Measurements from ENCODE around the gene SPNS3.

SPNS3 gene, protein sequence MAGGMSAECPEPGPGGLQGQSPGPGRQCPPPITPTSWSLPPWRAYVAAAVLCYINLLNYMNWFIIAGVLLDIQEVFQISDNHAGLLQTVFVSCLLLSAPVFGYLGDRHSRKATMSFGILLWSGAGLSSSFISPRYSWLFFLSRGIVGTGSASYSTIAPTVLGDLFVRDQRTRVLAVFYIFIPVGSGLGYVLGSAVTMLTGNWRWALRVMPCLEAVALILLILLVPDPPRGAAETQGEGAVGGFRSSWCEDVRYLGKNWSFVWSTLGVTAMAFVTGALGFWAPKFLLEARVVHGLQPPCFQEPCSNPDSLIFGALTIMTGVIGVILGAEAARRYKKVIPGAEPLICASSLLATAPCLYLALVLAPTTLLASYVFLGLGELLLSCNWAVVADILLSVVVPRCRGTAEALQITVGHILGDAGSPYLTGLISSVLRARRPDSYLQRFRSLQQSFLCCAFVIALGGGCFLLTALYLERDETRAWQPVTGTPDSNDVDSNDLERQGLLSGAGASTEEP

DNA sequence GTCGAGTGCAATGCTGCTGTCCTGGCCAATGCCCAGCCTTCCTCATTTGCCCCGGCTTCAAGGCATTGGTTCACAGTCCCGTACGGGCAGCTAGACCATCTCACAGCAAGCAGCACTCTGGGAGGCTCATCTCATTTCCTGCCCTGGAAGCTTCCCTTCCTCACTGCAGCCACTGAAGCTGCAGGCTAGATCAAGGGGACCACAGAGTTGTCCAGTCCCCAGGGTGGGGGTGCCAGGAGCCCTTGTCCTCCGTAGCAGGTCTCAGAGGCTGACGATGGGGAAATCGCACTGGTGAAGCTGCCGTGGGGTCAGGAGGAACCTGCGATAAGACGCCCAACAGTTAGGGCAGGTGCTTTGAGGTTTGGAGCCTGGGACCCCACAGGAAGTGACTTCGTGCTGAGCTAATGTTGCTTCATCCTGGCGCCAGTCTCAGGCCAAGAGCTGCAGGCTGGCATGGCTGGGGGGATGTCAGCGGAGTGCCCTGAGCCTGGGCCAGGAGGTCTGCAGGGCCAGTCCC lies at the start of gene SPNS3:
Gene SPNS3, plus strand, starts transcription at position 426 of the 517 bp plus-strand sequence. Its CDS starts 28 bp downstream, at position 454.
- TF ChIP-seq, protein P1, sequence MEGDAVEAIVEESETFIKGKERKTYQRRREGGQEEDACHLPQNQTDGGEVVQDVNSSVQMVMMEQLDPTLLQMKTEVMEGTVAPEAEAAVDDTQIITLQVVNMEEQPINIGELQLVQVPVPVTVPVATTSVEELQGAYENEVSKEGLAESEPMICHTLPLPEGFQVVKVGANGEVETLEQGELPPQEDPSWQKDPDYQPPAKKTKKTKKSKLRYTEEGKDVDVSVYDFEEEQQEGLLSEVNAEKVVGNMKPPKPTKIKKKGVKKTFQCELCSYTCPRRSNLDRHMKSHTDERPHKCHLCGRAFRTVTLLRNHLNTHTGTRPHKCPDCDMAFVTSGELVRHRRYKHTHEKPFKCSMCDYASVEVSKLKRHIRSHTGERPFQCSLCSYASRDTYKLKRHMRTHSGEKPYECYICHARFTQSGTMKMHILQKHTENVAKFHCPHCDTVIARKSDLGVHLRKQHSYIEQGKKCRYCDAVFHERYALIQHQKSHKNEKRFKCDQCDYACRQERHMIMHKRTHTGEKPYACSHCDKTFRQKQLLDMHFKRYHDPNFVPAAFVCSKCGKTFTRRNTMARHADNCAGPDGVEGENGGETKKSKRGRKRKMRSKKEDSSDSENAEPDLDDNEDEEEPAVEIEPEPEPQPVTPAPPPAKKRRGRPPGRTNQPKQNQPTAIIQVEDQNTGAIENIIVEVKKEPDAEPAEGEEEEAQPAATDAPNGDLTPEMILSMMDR (IDR thresholded peaks at IDR 0.05; ENCODE audit: extremely low read depth, insufficient read depth, missing control alignments) = no peak
- no peak for DNase-seq (ENCODE audit: low spot score)
- in situ Hi-C loops (cut with MboI; ENCODE audit: low pct_unique_long_range_greater_than_20kb, low sequenced_read_pairs, unreplicated experiment) = no loop called here

DNA sequence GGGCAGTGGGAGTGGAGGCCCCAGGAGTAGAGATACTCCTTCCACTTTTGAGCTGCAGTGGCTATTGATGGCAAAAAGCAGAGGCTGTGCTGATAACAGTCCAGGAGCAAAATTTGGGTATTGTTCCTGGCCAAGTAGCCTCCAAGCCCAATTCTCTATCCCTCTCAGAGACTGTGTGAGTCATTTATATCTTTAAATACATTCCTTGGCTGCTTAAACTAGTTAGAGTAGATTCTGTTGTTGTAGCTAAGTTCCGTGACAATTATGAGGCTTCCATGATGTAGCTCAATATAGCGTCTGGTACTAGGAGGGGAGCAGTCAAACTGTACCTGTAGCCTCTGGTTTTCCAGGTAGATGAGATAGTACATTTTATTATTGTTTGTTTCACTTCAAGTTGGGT lies 47.3 kb upstream of the SPNS3 start:
- no peak for DNase-seq (ENCODE audit: low spot score)
- in situ Hi-C loops (cut with MboI; ENCODE audit: low pct_unique_long_range_greater_than_20kb, low sequenced_read_pairs, unreplicated experiment) = no loop called here
- TF ChIP-seq, protein P1 (IDR thresholded peaks at IDR 0.05; ENCODE audit: extremely low read depth, insufficient read depth, missing control alignments) = no peak

DNA sequence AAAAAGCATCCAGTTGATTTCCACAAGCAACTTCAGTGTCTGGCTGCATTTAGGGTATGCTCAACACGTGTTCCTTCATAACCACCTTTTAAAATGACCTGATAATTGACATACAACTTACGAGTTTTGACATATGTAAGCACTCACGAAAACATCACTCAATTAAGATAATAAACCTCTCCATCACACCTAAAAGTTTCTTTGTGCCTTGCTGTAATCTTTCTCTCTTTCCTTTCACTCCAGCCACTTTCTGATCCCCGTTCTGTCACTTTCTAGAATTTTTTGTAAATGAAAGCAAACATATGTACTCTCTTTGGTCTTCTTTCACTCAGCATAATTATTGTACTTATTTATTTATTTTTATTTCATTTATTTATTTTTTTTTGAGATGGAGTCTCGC lies 46.6 kb upstream of the SPNS3 start:
- TF ChIP-seq, protein P1 (IDR thresholded peaks at IDR 0.05; ENCODE audit: extremely low read depth, insufficient read depth, missing control alignments) = no peak
- in situ Hi-C loops (cut with MboI; ENCODE audit: low pct_unique_long_range_greater_than_20kb, low sequenced_read_pairs, unreplicated experiment) = no loop called here
- DNase-seq (ENCODE audit: low spot score) = no peak

DNA sequence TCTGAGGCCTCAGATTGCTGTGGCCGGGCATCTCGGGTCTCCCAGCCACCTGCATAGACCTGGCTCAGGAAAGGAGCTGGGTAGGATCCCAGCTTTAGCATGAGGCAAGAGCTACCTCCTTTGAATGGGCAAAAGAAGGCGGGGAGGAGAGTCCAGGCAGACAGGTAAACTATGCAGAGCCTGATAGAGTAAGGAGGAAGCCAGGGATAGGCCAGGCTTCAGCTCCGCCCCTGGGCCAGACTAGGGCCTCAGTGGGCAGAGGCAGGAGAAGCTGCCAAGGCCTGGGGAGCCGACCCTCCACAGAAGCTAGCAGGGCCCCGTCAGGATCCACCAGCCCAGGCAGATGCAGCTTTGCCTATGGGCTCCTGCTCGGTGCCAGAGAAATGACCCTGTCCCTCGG lies 44.7 kb upstream of the SPNS3 start:
- TF ChIP-seq, protein P1 (IDR thresholded peaks at IDR 0.05; ENCODE audit: extremely low read depth, insufficient read depth, missing control alignments) = no peak
- in situ Hi-C loops (cut with MboI; ENCODE audit: low pct_unique_long_range_greater_than_20kb, low sequenced_read_pairs, unreplicated experiment) = no loop called here
- no peak for DNase-seq (ENCODE audit: low spot score)

DNA sequence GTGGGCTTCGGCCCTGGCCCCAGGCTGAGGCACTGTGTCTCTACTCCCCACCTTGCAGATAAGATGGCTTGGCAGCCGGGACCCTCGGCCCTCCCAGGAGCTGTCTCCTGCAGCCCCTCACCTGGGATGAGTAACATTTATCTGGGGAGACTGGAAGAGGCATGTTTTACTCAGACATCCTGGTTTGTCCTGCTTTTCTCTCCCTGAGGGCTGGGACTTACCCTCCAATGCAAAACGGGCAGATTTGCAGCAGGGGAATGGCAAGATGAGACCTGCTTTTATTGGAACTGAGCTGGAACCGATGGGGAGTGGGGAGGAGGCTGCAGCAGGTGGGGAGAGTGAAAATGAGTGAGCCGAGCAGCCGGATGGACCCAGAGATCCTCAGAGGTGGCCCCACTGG lies 39.9 kb upstream of the SPNS3 start:
- in situ Hi-C loops (cut with MboI; ENCODE audit: low pct_unique_long_range_greater_than_20kb, low sequenced_read_pairs, unreplicated experiment) = no loop called here
- TF ChIP-seq, protein P1 (IDR thresholded peaks at IDR 0.05; ENCODE audit: extremely low read depth, insufficient read depth, missing control alignments) = no peak
- no peak for DNase-seq (ENCODE audit: low spot score)

DNA sequence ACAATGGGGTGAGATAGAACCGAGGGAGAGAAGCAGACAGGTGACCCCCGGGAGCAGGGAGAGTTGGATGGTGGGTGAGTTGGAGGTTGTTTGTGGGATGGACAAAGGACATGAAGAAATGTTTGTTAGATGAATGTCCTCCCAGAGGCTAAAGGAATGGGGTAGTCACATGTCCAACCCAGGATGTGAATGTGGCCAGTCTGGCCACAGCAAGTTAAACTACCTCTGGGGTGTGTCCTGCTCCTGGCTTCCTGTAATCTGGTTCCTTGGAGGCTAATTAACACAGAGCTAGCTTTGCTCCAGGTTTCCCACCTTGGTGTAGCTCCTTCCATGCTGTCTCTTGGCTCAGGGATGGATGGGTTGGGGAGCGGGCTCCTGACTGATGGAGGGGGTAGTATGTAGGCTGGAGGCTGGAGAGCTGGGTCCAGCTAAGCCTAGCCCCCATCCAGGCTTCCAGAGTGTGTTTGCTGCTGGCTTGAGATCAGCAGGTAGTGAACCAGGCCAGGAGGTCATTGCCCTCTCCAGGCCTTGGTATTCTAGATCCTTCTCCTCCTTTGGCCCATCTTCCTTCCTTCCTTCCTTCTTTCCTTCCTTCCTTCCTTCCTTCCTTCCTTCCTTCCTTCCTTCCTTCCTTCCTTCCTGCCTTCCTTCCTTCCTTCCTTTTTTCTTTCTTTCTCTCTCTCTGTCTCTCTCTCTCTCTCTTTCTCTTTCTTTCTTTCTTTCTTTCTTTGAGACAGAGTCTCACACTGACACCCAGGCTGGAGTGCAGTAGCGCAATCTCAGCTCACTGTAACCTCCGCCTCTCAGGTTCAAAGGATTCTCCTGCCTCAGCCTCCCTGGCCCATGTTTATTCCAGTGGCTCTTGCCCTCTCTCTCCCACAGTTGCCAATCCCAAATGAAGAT lies 39.3 kb upstream of the SPNS3 start:
- no peak for DNase-seq (ENCODE audit: low spot score)
- TF ChIP-seq, protein P1 (IDR thresholded peaks at IDR 0.05; ENCODE audit: extremely low read depth, insufficient read depth, missing control alignments) = no peak
- in situ Hi-C loops (cut with MboI; ENCODE audit: low pct_unique_long_range_greater_than_20kb, low sequenced_read_pairs, unreplicated experiment) = no loop called here
